HUES64 (cell line): ENCODE measurements around the gene MPND.
A peak's percentile ranks its signal among the peaks of the same experiment; 100 is the strongest.

Experiments used
- H3K27ac ChIP-seq: 2 replicates; pipeline ENCODE4 v1.7.0; 2013; ENCODE audit warnings: low read depth, low read length, inconsistent platforms
- H3K27me3 ChIP-seq: 2 replicates; pipeline ENCODE4 v1.6.1; 2013; ENCODE audit warnings: mild to moderate bottlenecking, low read length; ENCODE audit not compliant: insufficient read depth
- H3K36me3 ChIP-seq: 2 replicates; pipeline ENCODE4 v1.6.1; 2013; ENCODE audit warnings: mild to moderate bottlenecking, low read length; ENCODE audit not compliant: insufficient read depth
- H3K4me1 ChIP-seq: 2 replicates; pipeline ENCODE4 v1.6.1; 2013; ENCODE audit warnings: mild to moderate bottlenecking, low read length, moderate library complexity; ENCODE audit not compliant: insufficient read depth
- H3K4me3 ChIP-seq: 2 replicates; pipeline ENCODE4 v1.5.1; 2013; ENCODE audit warnings: mild to moderate bottlenecking, low read length, moderate library complexity
- H3K9ac ChIP-seq: 2 replicates; pipeline ENCODE4 v1.6.1; 2013; ENCODE audit warnings: mild to moderate bottlenecking, low read depth, low read length
- H3K9me3 ChIP-seq: 2 replicates; pipeline ENCODE4 v1.6.1; 2013; ENCODE audit warnings: low read depth, low read length; ENCODE audit not compliant: insufficient read depth
- WGBS: fragments of 150-250, 120-280 bp; methylation state at CpG from one replicate; pipeline ENCODE4 v1.1.7; 2013; ENCODE audit warnings: missing lambda C conversion rate; 5-methylcytosine and 5-hydroxymethylcytosine counted together

Gene MPND

DNA sequence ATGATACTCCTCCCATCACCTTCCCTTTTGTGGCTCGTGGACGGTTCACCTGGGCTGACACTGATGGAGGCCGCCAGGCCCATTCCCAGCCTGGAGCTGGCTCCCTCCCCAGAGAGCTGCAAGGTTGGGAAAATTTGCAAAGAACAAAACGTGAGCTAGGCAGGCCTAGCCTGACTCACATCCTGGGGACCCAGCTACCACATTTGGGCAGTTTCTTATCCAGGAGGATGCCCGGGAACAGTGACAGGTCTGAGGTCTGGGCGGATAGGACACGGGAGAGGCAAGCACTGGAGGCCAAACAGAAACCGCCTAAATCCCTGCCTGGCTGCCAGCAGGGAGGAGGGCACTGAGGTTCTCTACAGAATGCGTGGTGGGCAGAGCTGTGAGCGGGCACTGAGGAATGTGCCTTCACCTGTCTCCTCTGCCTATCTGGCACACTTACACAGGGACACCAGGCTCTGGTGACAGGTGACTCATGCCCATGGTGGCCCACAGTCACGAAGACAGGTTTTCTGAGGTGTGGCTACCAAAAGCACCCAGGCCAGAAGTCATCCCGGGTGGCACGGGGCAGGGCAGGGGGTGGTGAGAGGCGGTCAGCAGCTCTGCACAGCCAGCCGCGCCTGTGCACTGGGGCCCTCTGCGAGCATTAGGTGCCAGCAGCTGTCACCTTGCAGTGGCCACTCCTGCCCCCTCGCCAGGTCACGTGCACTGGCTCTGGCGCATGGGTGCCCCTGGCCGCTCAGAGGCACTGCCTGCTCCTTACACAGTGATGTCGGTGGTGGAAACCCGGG is 33.8 kb downstream of the MPND start:
- H3K4me1 ChIP-seq = peaks cover 33% of the 10 kb centered on the region
- H3K27ac ChIP-seq = no peak overlapping the region
- 86% methylated on average over 23 of the region's 23 CpGs for WGBS
- H3K27me3 ChIP-seq = no peaks in the 10 kb centered on the region
- H3K9me3 ChIP-seq = no peaks in the 10 kb centered on the region
- H3K9ac ChIP-seq = no peak overlapping the region
- no peak overlapping the region for H3K4me3 ChIP-seq
- H3K36me3 ChIP-seq = no peaks in the 10 kb centered on the region

DNA sequence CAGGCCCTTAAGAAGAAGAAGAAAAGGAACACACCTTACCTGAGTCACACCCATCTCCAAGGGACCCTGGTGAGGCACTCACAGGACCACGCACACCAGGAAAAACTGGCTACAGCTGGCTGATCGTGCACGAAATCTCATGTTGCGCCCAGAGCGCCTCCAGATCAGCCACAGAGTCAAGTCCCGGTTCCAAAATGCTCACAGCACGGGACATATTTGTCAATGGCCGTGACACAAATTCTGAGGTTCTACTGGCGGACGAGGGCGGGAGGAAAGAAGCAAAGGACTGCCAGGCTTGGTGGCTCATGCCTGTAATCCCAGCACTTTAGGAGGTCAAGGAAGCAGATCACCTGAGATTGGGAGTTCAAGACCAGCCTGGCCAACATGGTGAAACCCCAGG is 35.5 kb downstream of the MPND start:
- H3K9me3 ChIP-seq = no peaks in the 10 kb centered on the region
- H3K4me1 ChIP-seq = peaks cover 33% of the 10 kb centered on the region
- H3K27me3 ChIP-seq = no peaks in the 10 kb centered on the region
- 95% methylated on average over 11 of the region's 11 CpGs for WGBS
- H3K27ac ChIP-seq = 0 out of 2 replicates have a peak overlapping the region, but pooled peaks have one; percentile 25
- peaks cover 5% of the 10 kb centered on the region; the same call in 1 of the 2 replicates for H3K36me3 ChIP-seq
- no peak overlapping the region for H3K9ac ChIP-seq
- H3K4me3 ChIP-seq = no peak overlapping the region

DNA sequence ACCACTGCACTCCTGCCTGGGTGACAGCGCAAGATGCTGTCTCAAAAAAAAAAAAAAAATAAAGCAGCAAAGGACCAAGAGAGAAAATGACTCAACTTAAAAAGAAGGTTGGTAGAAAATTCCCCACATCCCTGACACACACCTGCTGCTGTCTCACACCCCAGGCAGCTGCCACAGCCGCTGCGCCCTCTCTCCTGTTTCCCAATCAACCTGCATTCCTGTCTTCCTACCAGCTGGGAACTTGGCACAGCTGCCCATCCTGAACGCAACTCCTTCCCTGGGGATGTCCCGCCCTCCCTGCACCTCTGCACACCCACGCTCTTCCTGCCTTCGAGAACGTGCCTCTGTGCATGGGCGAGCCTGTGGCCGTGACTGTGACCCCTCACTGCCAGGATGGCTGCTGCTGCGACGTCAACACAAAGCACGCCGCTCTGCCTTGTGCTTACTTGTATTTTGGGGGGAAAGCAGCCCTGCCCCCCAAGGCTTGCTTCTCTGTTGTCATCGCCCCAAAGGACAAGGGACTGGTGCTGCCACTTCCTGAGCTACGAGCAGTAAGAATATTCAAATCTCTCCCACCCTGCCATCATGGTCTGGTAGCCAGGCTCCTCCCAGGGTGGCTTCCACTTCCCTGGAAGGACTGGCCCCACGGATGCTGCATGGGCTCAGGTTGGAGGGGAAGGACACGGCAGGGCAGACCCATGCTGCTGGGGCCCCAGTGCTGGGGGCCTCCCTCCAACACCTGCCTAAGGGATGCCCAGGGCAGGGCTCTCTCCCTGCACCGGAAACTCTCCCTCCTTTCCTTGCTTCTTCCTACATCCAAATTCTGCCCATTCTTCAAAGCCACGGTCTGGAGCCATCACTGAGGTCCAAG is 36.3 kb downstream of the MPND start:
- Histone ChIP-seq H3K9ac (no peak overlapping the region), H3K4me1 (peaks cover 27% of the 10 kb centered on the region), H3K9me3 (no peaks in the 10 kb centered on the region), H3K36me3 (peaks cover 5% of the 10 kb centered on the region; the same call in 1 of the 2 replicates), H3K4me3 (no peak overlapping the region), H3K27ac (no peak overlapping the region), H3K27me3 (no peaks in the 10 kb centered on the region)
- 90% methylated on average over 20 of the region's 20 CpGs for WGBS

DNA sequence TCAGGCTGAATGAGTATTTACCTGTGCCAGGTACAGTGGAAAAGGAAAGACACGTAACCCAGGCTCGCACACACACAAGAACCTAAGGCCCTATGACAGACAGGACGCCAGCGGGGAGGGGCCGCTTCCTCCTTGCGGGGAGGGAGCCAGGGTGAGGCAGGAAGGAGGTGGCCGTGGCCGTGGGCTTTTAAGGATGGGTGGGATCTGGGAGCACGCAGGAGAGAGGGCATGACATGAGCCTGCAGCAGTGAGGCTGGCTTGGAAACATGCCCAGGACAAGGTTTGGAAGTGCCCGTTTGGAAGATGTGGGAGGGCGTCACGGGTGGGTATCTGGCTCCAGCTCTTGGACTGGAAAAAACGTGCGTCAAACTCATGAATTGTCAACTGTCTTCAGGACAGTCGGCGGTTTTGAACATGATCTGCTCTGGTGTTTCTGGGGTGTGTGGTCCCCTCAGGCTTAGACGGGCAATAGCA is 36.9 kb downstream of the MPND start:
- no peaks in the 10 kb centered on the region for H3K27me3 ChIP-seq
- peaks cover 20% of the 10 kb centered on the region for H3K4me1 ChIP-seq
- no peak overlapping the region for H3K4me3 ChIP-seq
- no peak overlapping the region for H3K9ac ChIP-seq
- no peak overlapping the region for H3K27ac ChIP-seq
- 84% methylated on average over 17 of the region's 17 CpGs for WGBS
- H3K36me3 ChIP-seq = peaks cover 5% of the 10 kb centered on the region; the same call in 1 of the 2 replicates
- H3K9me3 ChIP-seq = no peaks in the 10 kb centered on the region

DNA sequence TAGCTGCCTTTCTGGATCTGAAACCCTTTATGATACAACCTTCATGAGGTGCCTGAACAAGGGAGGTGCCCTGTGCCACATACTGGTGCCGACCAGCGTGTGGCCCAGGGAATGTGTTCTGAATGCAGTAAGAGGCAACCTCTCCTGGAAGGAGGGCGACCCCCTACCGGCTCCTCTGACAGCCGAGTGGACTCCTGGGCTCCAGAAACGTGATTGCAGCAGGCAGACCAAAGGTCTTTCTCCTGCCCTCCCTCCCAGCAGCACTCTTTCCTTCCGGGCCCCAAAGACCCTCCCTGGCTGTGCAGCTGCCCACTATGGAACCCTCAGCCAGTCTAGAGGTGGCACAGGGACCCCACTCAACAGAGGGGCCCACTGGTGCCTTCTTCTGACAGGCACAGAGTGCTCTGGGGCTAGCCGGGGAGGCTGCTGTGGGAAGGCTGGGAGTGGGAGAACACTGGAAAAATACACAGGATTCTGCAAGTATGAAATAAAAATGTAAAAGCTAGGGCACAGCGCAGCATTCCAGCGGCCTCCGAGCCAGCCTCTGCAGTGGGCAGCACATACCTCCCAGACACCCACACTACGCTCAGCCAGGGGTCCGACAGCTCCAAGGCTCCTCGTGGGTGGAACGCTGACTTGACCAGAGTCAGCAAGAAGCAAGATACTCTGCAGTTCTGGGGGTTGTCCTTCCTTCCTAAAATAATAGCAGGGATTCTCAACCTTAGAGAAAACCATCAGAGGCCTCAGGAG is 42.1 kb downstream of the MPND start:
- H3K4me3 ChIP-seq = no peak overlapping the region
- H3K9me3 ChIP-seq = no peaks in the 10 kb centered on the region
- H3K9ac ChIP-seq = no peak overlapping the region
- WGBS = 93% methylated on average over 15 of the region's 15 CpGs
- H3K4me1 ChIP-seq = peaks cover 10% of the 10 kb centered on the region
- no peak overlapping the region for H3K27ac ChIP-seq
- no peaks in the 10 kb centered on the region for H3K27me3 ChIP-seq
- H3K36me3 ChIP-seq = peaks cover 5% of the 10 kb centered on the region; the same call in 1 of the 2 replicates

DNA sequence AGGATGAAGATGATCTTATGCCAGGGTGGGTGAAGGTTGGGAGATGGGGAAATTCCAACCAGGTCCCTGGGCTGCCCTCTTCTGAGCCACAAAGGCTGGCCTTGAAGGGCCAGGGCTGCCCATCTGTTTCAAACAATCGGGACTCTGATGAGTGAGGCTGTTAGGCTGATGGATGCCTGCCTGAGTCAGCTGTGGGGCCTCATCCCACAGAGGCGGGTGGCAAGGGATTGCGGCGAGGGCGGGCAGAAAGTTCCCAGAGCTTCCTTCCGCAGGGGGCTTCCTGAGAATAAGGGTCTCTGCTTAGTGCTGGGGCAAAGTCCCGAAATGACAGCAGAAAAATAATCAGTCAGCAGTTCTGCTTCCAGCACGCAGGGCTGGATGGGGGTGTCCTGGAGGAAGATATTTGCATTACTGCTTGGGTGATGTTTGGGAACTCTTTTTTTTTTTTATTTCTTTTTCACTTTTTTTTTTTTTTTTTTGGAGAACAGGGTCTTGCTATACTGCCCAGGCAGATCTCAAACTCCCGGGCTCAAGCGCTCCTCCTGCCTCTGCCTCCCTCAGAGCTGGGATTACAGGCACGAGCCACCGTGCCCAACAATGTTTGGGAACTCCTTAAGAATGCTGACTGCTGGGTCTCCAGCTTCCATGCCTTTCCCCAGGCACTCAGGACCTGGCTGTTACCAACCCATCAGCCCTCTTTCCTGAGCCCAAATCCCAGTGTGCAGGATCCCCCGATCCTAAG is 42.9 kb downstream of the MPND start:
- peaks cover 5% of the 10 kb centered on the region; the same call in 1 of the 2 replicates for H3K36me3 ChIP-seq
- no peak overlapping the region for H3K4me3 ChIP-seq
- no peak overlapping the region for H3K9ac ChIP-seq
- no peaks in the 10 kb centered on the region for H3K27me3 ChIP-seq
- H3K27ac ChIP-seq = no peak overlapping the region
- WGBS = 94% methylated on average over 13 of the region's 13 CpGs
- H3K4me1 ChIP-seq = peaks cover 16% of the 10 kb centered on the region
- no peaks in the 10 kb centered on the region for H3K9me3 ChIP-seq

DNA sequence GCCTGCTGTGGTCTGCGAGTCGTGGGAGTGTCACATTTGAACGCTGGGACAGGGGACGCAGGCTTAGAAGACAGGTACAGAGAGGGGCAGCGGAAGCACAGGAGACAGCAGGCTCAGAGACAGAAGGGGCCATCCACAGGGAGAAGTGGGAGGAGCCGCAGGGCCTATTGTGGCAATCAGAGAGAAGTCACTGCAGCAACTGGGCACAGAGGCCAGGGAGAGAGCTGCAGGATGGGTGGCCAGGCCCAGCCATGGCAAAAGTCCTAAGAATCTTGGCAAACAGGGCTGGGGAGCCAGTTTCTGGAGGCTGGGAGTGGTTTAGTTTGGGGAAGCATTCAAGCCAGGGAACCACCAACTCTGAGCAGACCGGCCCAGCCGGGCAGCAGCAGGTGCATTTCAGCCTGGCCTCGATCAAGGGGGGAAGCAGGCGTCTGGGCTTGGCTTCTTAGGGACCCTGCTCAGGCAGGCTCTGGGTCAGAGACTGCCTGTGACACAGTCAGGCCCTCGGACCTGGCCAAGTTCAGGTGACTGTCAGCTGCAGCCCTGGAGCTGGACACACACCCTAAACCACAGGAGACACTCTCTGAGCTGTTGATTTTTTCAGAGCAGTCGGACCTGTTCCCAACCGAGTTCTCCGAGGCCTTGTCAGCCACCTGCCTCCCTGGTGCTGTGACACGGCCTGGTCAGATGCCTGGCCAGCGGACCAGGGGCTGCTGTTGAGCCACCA is 45.1 kb downstream of the MPND start:
- no peak overlapping the region for H3K9ac ChIP-seq
- no peak overlapping the region for H3K4me3 ChIP-seq
- H3K4me1 ChIP-seq = peaks cover 24% of the 10 kb centered on the region
- H3K27me3 ChIP-seq = no peaks in the 10 kb centered on the region
- 89% methylated on average over 16 of the region's 16 CpGs for WGBS
- no peaks in the 10 kb centered on the region for H3K9me3 ChIP-seq
- H3K36me3 ChIP-seq = peaks cover 3% of the 10 kb centered on the region; the same call in 1 of the 2 replicates
- no peak overlapping the region for H3K27ac ChIP-seq

DNA sequence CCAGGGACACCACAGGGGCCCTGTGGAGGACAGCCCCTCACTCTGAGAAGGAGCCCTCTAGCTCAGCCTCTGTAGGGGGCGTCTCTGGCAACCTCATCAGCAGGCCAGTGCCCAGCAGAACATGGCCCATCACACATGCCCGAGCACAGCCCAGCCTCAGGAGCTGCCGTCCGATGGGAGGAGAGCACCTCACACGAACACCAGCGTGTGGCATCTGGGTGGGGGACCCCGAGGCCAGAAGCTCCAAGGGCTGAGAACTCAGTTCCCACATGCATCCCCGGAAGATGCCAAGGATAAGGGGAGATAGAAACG is 45.7 kb downstream of the MPND start:
- Histone ChIP-seq H3K4me1 (peaks cover 25% of the 10 kb centered on the region), H3K9me3 (no peaks in the 10 kb centered on the region), H3K36me3 (no peaks in the 10 kb centered on the region), H3K4me3 (no peak overlapping the region), H3K9ac (no peak overlapping the region), H3K27ac (no peak overlapping the region), H3K27me3 (no peaks in the 10 kb centered on the region)
- WGBS = 93% methylated on average over 9 of the region's 9 CpGs

DNA sequence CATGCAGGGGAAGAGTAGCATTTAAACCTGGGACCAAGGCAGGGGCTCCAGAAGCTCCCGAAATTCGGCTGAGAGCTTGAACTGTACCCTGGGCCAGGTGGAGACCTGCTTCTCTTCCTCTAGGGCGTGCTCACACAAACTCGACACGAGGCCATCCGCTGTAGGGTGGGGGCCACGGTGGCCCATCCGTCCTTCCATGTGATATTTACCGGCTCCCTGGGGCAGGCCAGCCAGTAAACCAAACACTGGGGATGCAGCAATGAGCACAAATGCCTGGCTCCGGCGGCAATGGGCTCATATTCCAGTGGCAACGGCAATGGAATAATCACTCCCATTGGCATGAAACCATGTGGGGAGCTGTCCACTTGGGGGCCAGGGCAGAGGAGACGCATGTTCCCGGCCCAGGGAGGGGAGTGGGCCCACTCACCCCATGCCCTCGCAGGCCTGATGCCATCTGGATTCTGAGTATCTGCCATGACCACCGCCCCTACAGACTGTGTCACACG is 46.2 kb downstream of the MPND start:
- Histone ChIP-seq H3K4me1 (peaks cover 30% of the 10 kb centered on the region), H3K9me3 (no peaks in the 10 kb centered on the region), H3K36me3 (no peaks in the 10 kb centered on the region), H3K9ac (peak overlapping the region; percentile 1; the same call in 1 of the 2 replicates), H3K4me3 (no peak overlapping the region), H3K27me3 (no peaks in the 10 kb centered on the region), H3K27ac (no peak overlapping the region; the same call in 1 of the 2 replicates)
- WGBS = 78% methylated on average over 17 of the region's 17 CpGs
